OCI-LY3 (cell line): ENCODE data around the gene PARD3B.

Source experiments
- H2AFZ ChIP-seq: fragments of 200-600, 300-600 bp; shearing (Covaris generic); 2 replicates; pipeline ENCODE4 v1.6.0; 2014; ENCODE audit warnings: antibody characterized with exemption, low read depth, low read length
- H3K27ac ChIP-seq: fragments of 200-600, 300-600 bp; sonication (generic); 2 replicates; pipeline ENCODE4 v1.5.1; 2014; ENCODE audit warnings: mild to moderate bottlenecking, low read length, moderate library complexity, mixed read lengths
- H3K27me3 ChIP-seq: fragments of 200-600, 300-600 bp; sonication (generic); 2 replicates; pipeline ENCODE4 v1.6.1; 2014; ENCODE audit warnings: low read depth, low read length, mixed read lengths
- H3K36me3 ChIP-seq: fragments of 200-600, 300-600 bp; sonication (generic); replicated peaks from 2 replicates; pipeline ENCODE3; 2014; ENCODE audit warnings: low read depth, low read length, mixed read lengths
- H3K4me1 ChIP-seq: fragments of 300-600, 200-600 bp; sonication (generic); 2 replicates; pipeline ENCODE4 v1.6.1; 2014; ENCODE audit warnings: low read length, mixed read lengths
- H3K4me2 ChIP-seq: fragments of 200-600, 300-600 bp; sonication (generic); 2 replicates; pipeline ENCODE4 v1.6.1; 2014; ENCODE audit warnings: low read length, mixed read lengths
- H3K4me3 ChIP-seq: fragments of 300-600, 200-600 bp; sonication (generic); 2 replicates; pipeline ENCODE4 v1.5.1; 2014; ENCODE audit warnings: antibody characterized with exemption, mild to moderate bottlenecking, low read length, moderate library complexity
- H3K79me2 ChIP-seq: fragments of 300-600, 200-600 bp; shearing (Covaris generic); 2 replicates; pipeline ENCODE4 v1.6.1; 2014; ENCODE audit warnings: mild to moderate bottlenecking, low read length, mixed read lengths
- H3K9ac ChIP-seq: fragments of 300-600, 200-600 bp; shearing (Covaris generic); 2 replicates; pipeline ENCODE4 v1.6.0; 2014; ENCODE audit warnings: mild to moderate bottlenecking, low read length, moderate library complexity
- H3K9me3 ChIP-seq: fragments of 200-600, 300-600 bp; shearing (Covaris generic); 2 replicates; pipeline ENCODE4 v1.6.1; 2014; ENCODE audit warnings: low read length, mixed read lengths; ENCODE audit not compliant: insufficient read depth
- H4K20me1 ChIP-seq: fragments of 200-600, 300-600 bp; sonication (generic); 2 replicates; pipeline ENCODE4 v1.6.1; 2016; ENCODE audit warnings: low read length, mixed read lengths; ENCODE audit not compliant: insufficient read depth
- EZH2phosphoT487 ChIP-seq: fragments of 200-600 bp; shearing (Covaris generic); IDR thresholded peaks from 2 replicates; pipeline ENCODE4 v1.6.1; 2018; ENCODE audit warnings: antibody characterized with exemption, mixed run types, low read depth
- TF ChIP-seq, protein P1 (sequence below): fragments of 200-600, 300-600 bp; sonication (generic); IDR thresholded peaks from 2 replicates; pipeline ENCODE4 v1.5.1; 2014; ENCODE audit warnings: antibody characterized with exemption, low read length, low read depth

PARD3B gene

DNA sequence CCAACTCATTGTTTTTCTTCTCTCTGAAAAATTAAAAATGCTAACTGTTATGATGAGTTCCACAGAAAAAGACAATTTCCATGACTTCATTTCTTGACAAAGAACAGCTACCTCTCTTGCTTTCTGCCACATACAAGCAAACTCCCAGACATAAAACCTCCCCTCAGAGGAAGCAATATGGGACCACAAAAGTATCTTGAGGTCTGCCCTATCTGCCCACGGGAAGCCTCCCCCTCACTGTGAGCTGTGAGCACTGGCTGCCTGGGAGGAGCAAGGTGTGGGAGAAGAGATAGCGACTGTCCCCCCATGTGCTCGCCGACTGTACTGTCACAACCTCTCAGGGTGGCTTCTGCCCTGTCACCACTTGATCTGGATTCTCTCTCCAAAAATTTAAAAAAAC lies 1067.4 kb downstream of the PARD3B start:
- Histone ChIP-seq H3K9ac (no peak overlapping the region), H4K20me1 (no peaks in the 10 kb centered on the region), H3K4me2 (no peak overlapping the region), H3K27me3 (peaks cover 30% of the 10 kb centered on the region), H3K4me1 (no peaks in the 10 kb centered on the region), H3K27ac (no peak overlapping the region), H3K36me3 (no peaks in the 10 kb centered on the region), H3K79me2 (no peaks in the 10 kb centered on the region), H2AFZ (no peak overlapping the region), H3K9me3 (no peaks in the 10 kb centered on the region), H3K4me3 (no peak overlapping the region)
- TF ChIP-seq EZH2phosphoT487: no peak
- TF ChIP-seq, protein P1, sequence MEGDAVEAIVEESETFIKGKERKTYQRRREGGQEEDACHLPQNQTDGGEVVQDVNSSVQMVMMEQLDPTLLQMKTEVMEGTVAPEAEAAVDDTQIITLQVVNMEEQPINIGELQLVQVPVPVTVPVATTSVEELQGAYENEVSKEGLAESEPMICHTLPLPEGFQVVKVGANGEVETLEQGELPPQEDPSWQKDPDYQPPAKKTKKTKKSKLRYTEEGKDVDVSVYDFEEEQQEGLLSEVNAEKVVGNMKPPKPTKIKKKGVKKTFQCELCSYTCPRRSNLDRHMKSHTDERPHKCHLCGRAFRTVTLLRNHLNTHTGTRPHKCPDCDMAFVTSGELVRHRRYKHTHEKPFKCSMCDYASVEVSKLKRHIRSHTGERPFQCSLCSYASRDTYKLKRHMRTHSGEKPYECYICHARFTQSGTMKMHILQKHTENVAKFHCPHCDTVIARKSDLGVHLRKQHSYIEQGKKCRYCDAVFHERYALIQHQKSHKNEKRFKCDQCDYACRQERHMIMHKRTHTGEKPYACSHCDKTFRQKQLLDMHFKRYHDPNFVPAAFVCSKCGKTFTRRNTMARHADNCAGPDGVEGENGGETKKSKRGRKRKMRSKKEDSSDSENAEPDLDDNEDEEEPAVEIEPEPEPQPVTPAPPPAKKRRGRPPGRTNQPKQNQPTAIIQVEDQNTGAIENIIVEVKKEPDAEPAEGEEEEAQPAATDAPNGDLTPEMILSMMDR: no peak

DNA sequence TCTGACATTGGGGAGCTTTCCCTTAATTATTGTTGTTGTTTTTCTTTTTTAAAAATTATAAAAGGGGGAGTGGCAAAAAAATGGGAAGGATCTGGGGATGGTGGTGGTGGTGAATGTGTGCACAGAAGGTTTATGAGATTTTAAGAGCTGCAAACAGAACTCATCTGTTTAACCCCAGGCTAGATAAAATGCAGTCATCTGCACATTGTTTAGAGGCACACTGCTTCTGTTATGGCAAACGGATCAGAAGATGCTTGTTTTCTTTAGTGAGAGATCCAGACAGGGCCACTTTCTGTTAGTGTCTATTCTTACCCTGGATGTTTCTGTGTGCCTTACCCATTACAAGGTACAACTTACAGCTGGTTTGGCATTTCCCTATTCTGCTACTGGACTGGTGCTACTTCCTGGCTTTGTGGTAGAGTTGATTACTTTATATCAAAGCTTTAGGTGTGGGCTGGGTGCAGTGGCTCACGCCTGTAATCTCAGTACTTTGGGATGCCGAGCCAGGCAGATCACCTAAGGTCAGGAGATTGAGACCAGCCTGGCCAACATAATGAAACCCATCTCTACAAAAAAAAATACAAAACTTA lies 1068.8 kb downstream of the PARD3B start:
- no peak for TF ChIP-seq EZH2phosphoT487
- TF ChIP-seq, protein P1: no peak
- no peaks in the 10 kb centered on the region for H3K9me3 ChIP-seq
- H3K27me3 ChIP-seq: peaks cover 30% of the 10 kb centered on the region
- no peak overlapping the region for H3K9ac ChIP-seq
- no peak overlapping the region for H2AFZ ChIP-seq
- H3K4me1 ChIP-seq: no peaks in the 10 kb centered on the region
- H3K4me2 ChIP-seq: no peak overlapping the region
- no peak overlapping the region for H3K27ac ChIP-seq
- H3K79me2 ChIP-seq: no peaks in the 10 kb centered on the region
- H3K4me3 ChIP-seq: no peak overlapping the region
- no peaks in the 10 kb centered on the region for H3K36me3 ChIP-seq
- H4K20me1 ChIP-seq: no peaks in the 10 kb centered on the region

DNA sequence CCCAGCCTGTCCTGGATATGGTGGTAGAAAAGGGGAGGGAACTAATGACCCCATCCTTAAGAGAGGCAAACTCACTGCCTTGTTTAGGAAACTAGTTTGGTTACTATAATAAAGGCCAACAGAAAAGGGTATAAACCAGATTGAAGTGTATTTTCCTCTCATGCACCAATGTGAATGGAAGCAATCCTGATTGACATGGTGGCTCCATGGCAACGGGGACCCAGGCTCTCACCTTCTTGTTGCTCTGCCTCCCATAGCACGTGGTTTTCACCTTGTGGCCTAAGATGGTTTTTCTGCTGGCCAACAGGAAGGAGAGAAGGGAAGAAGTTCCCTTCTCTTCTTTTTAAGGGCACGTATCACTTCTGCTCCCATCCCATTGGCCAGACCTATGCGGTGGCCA lies 1069.7 kb downstream of the PARD3B start:
- H3K4me3 ChIP-seq: no peak overlapping the region
- no peaks in the 10 kb centered on the region for H3K9me3 ChIP-seq
- no peak overlapping the region for H3K27ac ChIP-seq
- no peak overlapping the region for H3K4me2 ChIP-seq
- H3K9ac ChIP-seq: no peak overlapping the region
- H3K4me1 ChIP-seq: no peaks in the 10 kb centered on the region
- H3K27me3 ChIP-seq: peaks cover 22% of the 10 kb centered on the region
- no peaks in the 10 kb centered on the region for H3K79me2 ChIP-seq
- no peaks in the 10 kb centered on the region for H4K20me1 ChIP-seq
- no peak overlapping the region for H2AFZ ChIP-seq
- no peaks in the 10 kb centered on the region for H3K36me3 ChIP-seq
- TF ChIP-seq EZH2phosphoT487: no peak
- TF ChIP-seq, protein P1: no peak

DNA sequence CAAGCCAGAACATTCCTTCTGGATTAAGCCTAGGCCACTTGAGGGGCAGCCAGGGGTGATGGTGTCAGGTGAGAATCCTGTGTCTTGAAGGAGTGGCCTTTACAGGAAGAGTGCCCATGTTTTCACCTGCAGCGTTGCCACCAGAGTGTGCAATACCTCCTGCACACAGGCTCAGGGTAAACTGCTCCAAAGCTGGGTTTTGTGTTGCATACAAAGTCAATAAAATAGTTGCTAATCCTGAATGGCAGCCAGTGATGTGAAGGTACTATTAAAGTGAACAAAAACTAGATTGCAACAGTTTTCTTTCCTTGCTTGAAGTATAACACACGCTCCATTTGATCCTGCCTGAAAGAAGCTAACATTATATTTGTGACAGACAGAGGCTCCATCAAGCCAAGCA lies 1072.6 kb downstream of the PARD3B start:
- H3K27ac ChIP-seq: no peak overlapping the region
- no peaks in the 10 kb centered on the region for H3K4me1 ChIP-seq
- no peaks in the 10 kb centered on the region for H3K9me3 ChIP-seq
- H4K20me1 ChIP-seq: no peaks in the 10 kb centered on the region
- H3K4me2 ChIP-seq: no peak overlapping the region
- H3K36me3 ChIP-seq: no peaks in the 10 kb centered on the region
- peaks cover 8% of the 10 kb centered on the region; the same call in 1 of the 2 replicates for H3K27me3 ChIP-seq
- no peak overlapping the region for H3K9ac ChIP-seq
- no peaks in the 10 kb centered on the region for H3K79me2 ChIP-seq
- TF ChIP-seq EZH2phosphoT487: no peak
- TF ChIP-seq, protein P1: no peak
- H2AFZ ChIP-seq: no peak overlapping the region
- no peak overlapping the region for H3K4me3 ChIP-seq
